CD4-positive, alpha-beta memory T cell (primary cell): ENCODE data around the gene FLT3. TPM values are rescaled to one million over a fixed set of nuclear protein-coding genes. Genes with fewer than 3 reads are reported as not detected.
"Not testable (repeated sequence)": the region's sequence is repeated elsewhere in the genome, so short reads cannot be mapped to it uniquely, and the experiment has no call there.

Experiments
- CTCF ChIA-PET: fragments of 350-600 bp; sonication (Branson Sonifier 250); formaldehyde crosslinking; loops from one replicate; lab custom pipeline; 2021; ENCODE audit warnings: inconsistent platforms; ENCODE audit not compliant: partially characterized antibody; lab: Charles Lee
- POLR2A ChIA-PET: fragments of 350-600 bp; sonication (Branson Sonifier 250); formaldehyde crosslinking; loops from one replicate; lab custom pipeline; 2021; ENCODE audit not compliant: partially characterized antibody; lab: Charles Lee
- DNase-seq, 5 donors: peaks; one replicate each; pipeline versions ENCODE4 v3.0.0 to v3.0.0-alpha.2; 2020 to 2022; ENCODE audit warnings: mixed read lengths in 1 of 5
- H3K27ac ChIP-seq: one replicate; pipeline ENCODE4 v1.7.0; 2013; ENCODE audit warnings: low read depth, low read length
- H3K27me3 ChIP-seq: 2 replicates; pipeline ENCODE4 v1.7.0; 2013; ENCODE audit warnings: mild to moderate bottlenecking, low read length, moderate library complexity; ENCODE audit not compliant: insufficient read depth
- H3K36me3 ChIP-seq: 2 replicates; pipeline ENCODE4 v1.7.0; 2013; ENCODE audit warnings: mild to moderate bottlenecking, low read length, moderate library complexity; ENCODE audit not compliant: insufficient read depth
- H3K4me1 ChIP-seq: 2 replicates; pipeline ENCODE4 v1.7.0; 2013; ENCODE audit warnings: mild to moderate bottlenecking, low read length, moderate library complexity; ENCODE audit not compliant: insufficient read depth
- H3K4me3 ChIP-seq, 2 donors: one replicate each; pipeline ENCODE4 v1.7.0; 2013; ENCODE audit warnings: low read length in 2 of 2, mild to moderate bottlenecking in 1 of 2
- H3K9me3 ChIP-seq, 2 donors: one replicate each; pipeline ENCODE4 v1.7.0; 2013; ENCODE audit warnings: low read length in 2 of 2, control low read depth in 1 of 2; ENCODE audit not compliant: control insufficient read depth in 1 of 2
- H3K27ac Mint-ChIP-seq, 7 donors: one replicate each; pipeline ENCODE4 v1.8.0; 2020 to 2021; ENCODE audit warnings: mixed read lengths in 7 of 7, mild to moderate bottlenecking in 6 of 7, inconsistent platforms in 3 of 7, moderate library complexity in 3 of 7
- H3K27me3 Mint-ChIP-seq, 2 donors: one replicate each; pipeline ENCODE4 v1.8.0; 2020 to 2021; ENCODE audit warnings: mixed read lengths in 2 of 2
- H3K36me3 Mint-ChIP-seq, 2 donors: one replicate each; pipeline ENCODE4 v1.8.0; 2020 to 2021; ENCODE audit warnings: mixed read lengths in 2 of 2, inconsistent platforms in 1 of 2, mild to moderate bottlenecking in 1 of 2
- H3K4me1 Mint-ChIP-seq, 4 donors: one replicate each; pipeline ENCODE4 v1.8.0; 2020 to 2021; ENCODE audit warnings: mixed read lengths in 4 of 4, mild to moderate bottlenecking in 1 of 4
- H3K4me3 Mint-ChIP-seq, 8 donors: one replicate each; pipeline ENCODE4 v1.8.0; 2020 to 2021; ENCODE audit warnings: mixed read lengths in 8 of 8, mild to moderate bottlenecking in 7 of 8, moderate library complexity in 6 of 8, inconsistent platforms in 3 of 8
- H3K9me3 Mint-ChIP-seq, 8 donors: one replicate each; pipeline ENCODE4 v1.8.0; 2020 to 2021; ENCODE audit warnings: mixed read lengths in 8 of 8, mild to moderate bottlenecking in 5 of 8, inconsistent platforms in 3 of 8, moderate library complexity in 1 of 8
- intact Hi-C: fragments of 100-400 bp; cut with micrococcal nuclease; formaldehyde crosslinking; loops from one replicate; pipeline ENCODE4 v1.15.1; 2023
- polyA plus RNA-seq, 2 donors: library from polyadenylated mRNA; unstranded; fragments of 300-500 nt; fragmentation: Illumina TruSeq; gene quantifications; one replicate each; pipeline ENCODE4 v1.2.3, GENCODE V29; 2021
- total RNA-seq, 2 experiments: library from RNA; stranded (reverse); gene quantifications; one replicate each; pipeline ENCODE4 v1.2.3, GENCODE V29; 2021

FLT3 gene
- total and polyA plus RNA-seq, 4 experiments from 2014 or later, result not detected

DNA sequence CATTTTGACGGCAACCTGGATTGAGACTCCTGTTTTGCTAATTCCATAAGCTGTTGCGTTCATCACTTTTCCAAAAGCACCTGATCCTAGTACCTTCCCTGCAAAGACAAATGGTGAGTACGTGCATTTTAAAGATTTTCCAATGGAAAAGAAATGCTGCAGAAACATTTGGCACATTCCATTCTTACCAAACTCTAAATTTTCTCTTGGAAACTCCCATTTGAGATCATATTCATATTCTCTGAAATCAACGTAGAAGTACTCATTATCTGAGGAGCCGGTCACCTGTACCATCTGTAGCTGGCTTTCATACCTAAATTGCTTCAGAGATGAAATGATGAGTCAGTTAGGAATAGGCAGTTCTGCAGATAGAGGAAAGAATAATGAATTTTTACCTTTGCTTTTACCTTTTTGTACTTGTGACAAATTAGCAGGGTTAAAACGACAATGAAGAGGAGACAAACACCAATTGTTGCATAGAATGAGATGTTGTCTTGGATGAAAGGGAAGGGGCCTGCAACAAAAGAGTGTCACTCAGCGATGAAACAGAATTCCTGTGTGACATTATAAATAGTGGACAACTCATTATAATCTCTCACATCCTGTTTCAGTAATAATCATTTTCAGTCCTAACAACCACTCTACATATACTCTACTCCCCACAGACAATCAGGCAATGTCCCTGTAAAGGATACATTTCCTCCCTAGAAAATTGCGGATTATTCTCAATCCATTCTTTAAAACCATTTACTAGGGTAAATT lies 66.3 kb downstream of the FLT3 start:
- DNase-seq, result no peak
- Histone ChIP-seq H3K36me3 (no peaks in the 10 kb centered on the region), H3K4me1 (no peaks in the 10 kb centered on the region), H3K9me3 (no peaks in the 10 kb centered on the region), H3K27me3 (no peaks in the 10 kb centered on the region), H3K4me3 (no peak overlapping the region), H3K27ac (no peak overlapping the region)
- H3K4me1 Mint-ChIP-seq, result no peaks in the 10 kb centered on the region
- ChIA-PET CTCF (no interaction called here), POLR2A (no interaction called here)
- H3K4me3 Mint-ChIP-seq, result no peak overlapping the region
- H3K9me3 Mint-ChIP-seq, result no peaks in the 10 kb centered on the region
- intact Hi-C loops, result no loop called here
- H3K27ac Mint-ChIP-seq, result no peak overlapping the region
- peaks cover 11 to 24% of the 10 kb centered on the region in 2 donors for H3K27me3 Mint-ChIP-seq
- no peaks in the 10 kb centered on the region for H3K36me3 Mint-ChIP-seq

DNA sequence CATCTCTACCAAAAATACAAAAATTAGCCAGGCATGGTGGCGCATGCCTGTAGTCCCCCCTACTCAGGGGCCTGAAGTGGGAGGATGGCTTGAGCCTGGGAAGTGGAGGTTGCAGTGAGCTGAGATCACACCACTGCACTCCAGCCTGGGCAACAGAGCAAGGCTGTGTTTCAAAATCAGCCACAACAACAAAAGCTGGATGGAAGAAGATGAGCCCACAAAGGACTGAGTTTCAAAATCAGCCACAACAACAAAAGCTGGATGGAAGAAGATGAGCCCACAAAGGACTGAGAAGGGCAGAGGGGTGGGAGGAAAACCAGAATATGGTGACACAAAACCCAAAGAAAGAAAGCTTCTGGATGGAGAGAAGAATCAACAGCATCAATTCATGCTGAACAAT lies 67.9 kb downstream of the FLT3 start:
- intact Hi-C loops, POLR2A ChIA-PET: not testable (repeated sequence)

DNA sequence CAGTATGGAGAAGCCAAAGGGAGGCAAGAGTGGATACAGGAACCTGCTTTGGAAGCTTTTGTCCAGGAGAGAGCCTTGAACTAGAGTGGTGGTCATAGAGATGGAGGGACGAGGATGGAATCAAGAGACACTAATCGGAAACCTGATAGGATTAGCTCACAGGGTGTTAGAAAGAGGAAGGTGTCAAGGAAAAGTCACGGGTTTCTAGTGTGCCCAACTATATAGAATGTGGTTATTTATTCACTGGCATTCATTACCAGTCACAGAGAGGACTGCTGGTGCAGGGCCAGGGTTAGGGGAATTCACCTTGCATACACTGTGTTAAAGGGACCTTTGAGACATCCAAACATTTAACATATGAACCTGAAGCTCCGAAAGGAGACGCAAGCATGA lies 68.5 kb downstream of the FLT3 start:
- H3K36me3 ChIP-seq, result no peaks in the 10 kb centered on the region
- H3K4me1 ChIP-seq, result peaks cover 4% of the 10 kb centered on the region
- CTCF ChIA-PET, result interaction anchor here (1.3 kb wide), 1 partner anchor 765 kb away, joined by 4 read pairs; no protein-coding TSS in a partner anchor
- Mint-ChIP-seq H3K4me1 (peaks cover 0 to 5% (median 3%) of the 10 kb centered on the region in 4 donors), H3K36me3 (no peaks in the 10 kb centered on the region), H3K9me3 (no peaks in the 10 kb centered on the region), H3K27me3 (peaks cover 9 to 20% of the 10 kb centered on the region in 2 donors), H3K27ac (no peak overlapping the region), H3K4me3 (no peak overlapping the region)
- H3K4me3 ChIP-seq, result no peak overlapping the region
- intact Hi-C loops, result no loop called here
- POLR2A ChIA-PET, result no interaction called here
- H3K27me3 ChIP-seq, result no peaks in the 10 kb centered on the region
- H3K27ac ChIP-seq, result no peak overlapping the region
- no peak for DNase-seq
- H3K9me3 ChIP-seq, result no peaks in the 10 kb centered on the region

More for the DNA sequence above, 67.9 kb downstream of the FLT3 start:
- DNase-seq, H3K27me3 ChIP-seq, H3K4me3 Mint-ChIP-seq, H3K27ac ChIP-seq, H3K36me3 Mint-ChIP-seq, H3K4me1 ChIP-seq, H3K36me3 ChIP-seq, H3K9me3 Mint-ChIP-seq, H3K4me3 ChIP-seq, H3K9me3 ChIP-seq, CTCF ChIA-PET, H3K4me1 Mint-ChIP-seq: not testable (repeated sequence)
- peak overlapping the region in 1 of 7 donors; percentile 15 for H3K27ac Mint-ChIP-seq
- H3K27me3 Mint-ChIP-seq, result peaks cover 9 to 20% of the 10 kb centered on the region in 2 donors

DNA sequence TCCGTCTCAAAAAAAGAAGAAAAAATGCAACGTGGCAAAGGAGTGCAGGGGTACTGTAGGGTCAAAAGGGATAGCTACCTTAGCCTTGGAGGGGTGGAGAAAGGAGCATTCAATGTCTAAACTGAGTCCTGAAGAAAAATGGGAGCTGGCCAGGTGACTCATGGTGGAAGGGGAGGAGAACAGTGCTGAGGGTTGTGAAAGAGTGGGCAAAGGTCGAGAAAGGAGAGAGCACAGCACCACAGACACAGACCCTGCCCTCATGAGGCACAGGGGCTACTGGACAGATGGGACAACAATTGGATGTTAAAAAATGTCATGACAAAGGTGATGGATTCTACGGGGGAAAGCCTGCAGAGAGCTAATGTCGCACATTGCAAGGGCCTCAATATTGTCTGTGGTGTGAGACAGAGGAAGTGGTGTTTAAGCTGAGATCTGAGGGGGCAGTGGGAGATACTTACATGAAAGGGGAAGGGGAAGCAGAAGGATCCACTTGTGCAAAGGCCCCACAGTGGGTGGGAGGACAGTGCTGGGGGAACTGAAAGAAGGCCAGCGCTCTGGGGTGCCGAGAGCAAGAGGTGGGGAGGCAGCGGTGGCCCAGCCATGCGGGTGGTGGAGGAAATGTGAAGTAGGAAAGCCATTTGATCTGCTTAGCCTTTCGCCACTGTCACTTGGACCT lies 69.0 kb downstream of the FLT3 start:
- H3K27ac Mint-ChIP-seq, result peak overlapping the region in 1 of 7 donors; percentile 11
- no peaks in the 10 kb centered on the region for H3K27me3 ChIP-seq
- CTCF ChIA-PET, result interaction anchor here (1.3 kb wide), 1 partner anchor 765 kb away, joined by 4 read pairs; no protein-coding TSS in a partner anchor
- no peak overlapping the region for H3K4me3 ChIP-seq
- H3K36me3 ChIP-seq, result no peaks in the 10 kb centered on the region
- H3K9me3 Mint-ChIP-seq, result no peaks in the 10 kb centered on the region
- H3K9me3 ChIP-seq, result no peaks in the 10 kb centered on the region
- H3K4me1 Mint-ChIP-seq, result peaks cover 0 to 5% (median 3%) of the 10 kb centered on the region in 4 donors
- no peak overlapping the region for H3K27ac ChIP-seq
- H3K27me3 Mint-ChIP-seq, result peaks cover 9 to 20% of the 10 kb centered on the region in 2 donors
- no peaks in the 10 kb centered on the region for H3K36me3 Mint-ChIP-seq
- intact Hi-C loops, result no loop called here
- H3K4me3 Mint-ChIP-seq, result no peak overlapping the region
- POLR2A ChIA-PET, result no interaction called here
- no peak for DNase-seq
- H3K4me1 ChIP-seq, result peaks cover 4% of the 10 kb centered on the region

DNA sequence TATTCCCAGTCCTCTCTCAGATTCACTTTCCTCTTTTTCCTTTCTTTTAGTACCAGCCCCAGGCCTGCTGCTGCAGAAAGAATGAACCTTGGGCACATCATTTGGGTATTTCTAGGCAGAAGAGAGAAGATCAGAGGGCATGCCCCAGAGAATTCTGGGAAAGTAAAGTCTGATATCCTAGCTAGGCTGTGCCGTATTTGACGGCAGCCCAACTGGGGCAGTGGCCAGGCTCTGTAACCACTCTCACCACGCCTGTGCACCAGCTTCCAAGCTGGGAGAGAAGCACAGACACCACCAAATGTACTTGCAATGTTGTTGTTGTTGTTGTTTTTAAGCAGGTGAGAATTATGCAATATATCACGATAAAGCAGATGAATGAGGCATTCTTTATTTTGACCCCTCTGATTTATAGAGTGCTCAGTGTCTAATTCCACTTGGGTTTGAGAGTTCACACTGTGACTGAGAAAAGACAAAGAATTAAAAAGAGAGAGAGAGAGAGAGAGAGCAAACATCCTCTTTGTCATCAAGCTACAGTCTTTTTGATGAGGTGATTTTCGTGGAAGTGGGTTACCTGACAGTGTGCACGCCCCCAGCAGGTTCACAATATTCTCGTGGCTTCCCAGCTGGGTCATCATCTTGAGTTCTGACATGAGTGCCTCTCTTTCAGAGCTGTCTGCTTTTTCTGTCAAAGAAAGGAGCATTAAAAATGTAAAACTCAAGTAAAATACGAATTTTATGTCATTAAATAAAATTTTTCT lies 72.6 kb downstream of the FLT3 start:
- H3K4me3 ChIP-seq, result no peak overlapping the region
- intact Hi-C loops, result no loop called here
- no peaks in the 10 kb centered on the region for H3K9me3 ChIP-seq
- POLR2A ChIA-PET, result no interaction called here
- no peaks in the 10 kb centered on the region for H3K27me3 ChIP-seq
- CTCF ChIA-PET, result interaction anchor here (1.1 kb wide), 1 partner anchor 8 kb away, joined by 3 read pairs; no protein-coding TSS in a partner anchor
- no peaks in the 10 kb centered on the region for H3K36me3 ChIP-seq
- peaks cover 0 to 5% (median 3%) of the 10 kb centered on the region in 4 donors for H3K4me1 Mint-ChIP-seq
- no peak for DNase-seq
- H3K27ac ChIP-seq, result no peak overlapping the region
- H3K27ac Mint-ChIP-seq, result no peak overlapping the region
- no peaks in the 10 kb centered on the region for H3K9me3 Mint-ChIP-seq
- peaks cover 4% of the 10 kb centered on the region for H3K4me1 ChIP-seq
- H3K27me3 Mint-ChIP-seq, result peaks cover 5 to 20% of the 10 kb centered on the region in 2 donors
- H3K4me3 Mint-ChIP-seq, result no peak overlapping the region
- H3K36me3 Mint-ChIP-seq, result no peaks in the 10 kb centered on the region

DNA sequence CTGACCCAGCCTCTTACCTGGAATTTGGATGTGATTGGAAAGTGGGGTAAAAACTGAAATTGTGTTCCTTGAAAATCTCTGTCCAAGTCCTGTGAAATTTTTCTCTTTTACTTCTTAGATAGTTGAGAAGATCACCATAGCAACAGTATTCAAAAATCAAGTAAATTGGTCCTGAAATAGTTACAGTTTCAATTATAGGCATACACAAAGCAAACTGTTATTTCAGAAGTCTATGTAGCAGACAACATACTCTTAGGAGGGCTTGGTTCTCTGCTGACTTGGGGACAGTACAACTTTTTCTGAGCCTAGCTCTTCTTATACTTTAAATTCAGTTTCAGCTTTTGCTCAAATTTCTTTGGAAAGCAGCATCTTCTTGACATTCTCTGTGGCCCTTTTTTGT lies 73.3 kb downstream of the FLT3 start:
- intact Hi-C loops, result no loop called here
- no peaks in the 10 kb centered on the region for H3K27me3 ChIP-seq
- Mint-ChIP-seq H3K9me3 (no peaks in the 10 kb centered on the region), H3K27ac (no peak overlapping the region), H3K4me3 (no peak overlapping the region), H3K27me3 (peaks cover 5 to 14% of the 10 kb centered on the region in 2 donors), H3K4me1 (peaks cover 0 to 5% (median 3%) of the 10 kb centered on the region in 4 donors), H3K36me3 (no peaks in the 10 kb centered on the region)
- POLR2A ChIA-PET, result no interaction called here
- DNase-seq, result no peak
- H3K4me3 ChIP-seq, result no peak overlapping the region
- no peak overlapping the region for H3K27ac ChIP-seq
- CTCF ChIA-PET, result no interaction called here
- no peaks in the 10 kb centered on the region for H3K36me3 ChIP-seq
- no peaks in the 10 kb centered on the region for H3K9me3 ChIP-seq
- peaks cover 4% of the 10 kb centered on the region for H3K4me1 ChIP-seq

DNA sequence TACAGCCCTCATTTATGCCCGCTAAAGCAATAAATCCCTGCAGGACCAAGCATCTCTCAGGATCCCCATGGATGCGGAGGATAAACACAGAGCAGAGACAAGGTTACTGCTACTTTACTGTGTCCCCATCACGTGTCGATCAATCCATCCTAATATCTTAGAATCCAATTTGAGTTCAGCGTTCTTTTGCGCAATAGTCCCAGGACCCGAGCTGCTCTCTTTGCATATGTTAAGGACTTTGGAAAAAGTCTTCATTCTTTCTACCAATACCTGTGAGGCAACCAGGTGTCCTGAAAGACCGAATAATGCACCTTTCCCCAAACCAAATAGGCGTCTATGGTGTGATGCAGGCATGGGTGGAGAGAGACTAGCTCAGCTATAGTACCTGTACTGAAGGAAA lies 73.9 kb downstream of the FLT3 start:
- peaks cover 0 to 5% (median 3%) of the 10 kb centered on the region in 4 donors for H3K4me1 Mint-ChIP-seq
- no peak overlapping the region for H3K27ac ChIP-seq
- H3K9me3 Mint-ChIP-seq, result no peaks in the 10 kb centered on the region
- ChIA-PET POLR2A (no interaction called here), CTCF (no interaction called here)
- H3K9me3 ChIP-seq, result no peaks in the 10 kb centered on the region
- H3K4me3 ChIP-seq, result no peak overlapping the region
- H3K27ac Mint-ChIP-seq, result no peak overlapping the region
- H3K36me3 Mint-ChIP-seq, result no peaks in the 10 kb centered on the region
- H3K4me3 Mint-ChIP-seq, result no peak overlapping the region
- intact Hi-C loops, result no loop called here
- DNase-seq, result no peak
- H3K36me3 ChIP-seq, result no peaks in the 10 kb centered on the region
- peaks cover 4% of the 10 kb centered on the region for H3K4me1 ChIP-seq
- no peaks in the 10 kb centered on the region for H3K27me3 ChIP-seq
- H3K27me3 Mint-ChIP-seq, result peaks cover 5 to 9% of the 10 kb centered on the region in 2 donors
